Measurements from ENCODE around the gene BCLAF1. TPM values are rescaled to one million over a fixed set of nuclear protein-coding genes. Genes with fewer than 3 reads are reported as not detected.

The BCLAF1 gene
- total RNA-seq, 1 experiment from 2014 or later: 159 TPM

DNA sequence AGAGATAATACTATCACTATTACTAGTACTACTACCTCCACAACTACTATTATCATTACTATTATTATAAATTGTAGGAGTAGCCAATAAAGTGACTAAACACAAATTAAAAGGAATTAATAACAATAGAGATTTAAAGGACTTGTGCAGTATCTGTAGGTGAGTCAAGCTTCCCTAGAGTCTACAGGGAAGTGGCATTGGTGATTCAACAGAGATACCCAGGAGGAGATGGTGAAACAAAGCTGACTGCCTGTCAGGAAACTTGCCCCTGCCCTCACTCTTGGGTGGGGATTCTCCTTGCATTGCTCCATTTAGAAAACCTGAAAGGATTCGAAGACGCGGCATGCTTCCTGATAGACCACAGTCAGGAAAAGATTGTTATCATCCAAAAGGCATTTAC lies 23.3 kb upstream of the BCLAF1 start:
- ChIA-PET RAD21 (ENCODE audit: low non-redundant PET in 1 of 2, low total read pairs in 2 of 2, uncharacterized antibody in 2 of 2, unreplicated experiment in 2 of 2) (no interaction called here), POLR2A (no interaction called here), CTCF (no interaction called here)
- BruUV-seq (replicated peaks): no TSS peak
- Histone ChIP-seq H2AFZ (ENCODE audit: low read depth, low read length, poor library complexity, severe bottlenecking) (no peak overlapping the region), H3K27me3 (ENCODE audit: insufficient read depth, low read length) (no peaks in the 10 kb centered on the region), H3K9me2 (ENCODE audit: insufficient read depth) (no peaks in the 10 kb centered on the region), H3K4me1 (ENCODE audit: control insufficient read depth in 1 of 2, insufficient read depth in 2 of 2, low read length in 2 of 2) (peaks cover 0 to 3% of the 10 kb centered on the region in 2 experiments; a peak in 1 of 4 replicates), H4K20me1 (ENCODE audit: insufficient read depth) (no peaks in the 10 kb centered on the region), H3K36me3 (ENCODE audit: control insufficient read depth in 1 of 2, insufficient read depth in 2 of 2, low read length in 2 of 2) (no peaks in the 10 kb centered on the region), H3K9ac (ENCODE audit: low read length) (no peak overlapping the region), H3K4me3 (replicated peaks in 1 of 2; ENCODE audit: low read depth in 1 of 2, low read length in 2 of 2) (no peak overlapping the region), H3K79me2 (ENCODE audit: insufficient read depth, low read length) (no peaks in the 10 kb centered on the region), H3K9me3 (ENCODE audit: control insufficient read depth in 1 of 2, insufficient read depth in 1 of 2, low read depth in 1 of 2, low read length in 2 of 2) (no peaks in the 10 kb centered on the region), H3K27ac (ENCODE audit: low read depth, low read length) (no peak overlapping the region), H3K4me2 (ENCODE audit: low read length) (no peak overlapping the region)
- intact Hi-C loops (cut with micrococcal nuclease): loop anchor here (10.0 kb wide), 1 partner anchor 778 kb away; no protein-coding TSS in a partner anchor
- TF ChIP-seq CBX3 (IDR thresholded peaks at IDR 0.05; ENCODE audit: low read depth) (no peak), ELF1 (IDR thresholded peaks at IDR 0.05; ENCODE audit: borderline replicate concordance, low read depth) (no peak)
- TF ChIP-seq, protein P1, sequence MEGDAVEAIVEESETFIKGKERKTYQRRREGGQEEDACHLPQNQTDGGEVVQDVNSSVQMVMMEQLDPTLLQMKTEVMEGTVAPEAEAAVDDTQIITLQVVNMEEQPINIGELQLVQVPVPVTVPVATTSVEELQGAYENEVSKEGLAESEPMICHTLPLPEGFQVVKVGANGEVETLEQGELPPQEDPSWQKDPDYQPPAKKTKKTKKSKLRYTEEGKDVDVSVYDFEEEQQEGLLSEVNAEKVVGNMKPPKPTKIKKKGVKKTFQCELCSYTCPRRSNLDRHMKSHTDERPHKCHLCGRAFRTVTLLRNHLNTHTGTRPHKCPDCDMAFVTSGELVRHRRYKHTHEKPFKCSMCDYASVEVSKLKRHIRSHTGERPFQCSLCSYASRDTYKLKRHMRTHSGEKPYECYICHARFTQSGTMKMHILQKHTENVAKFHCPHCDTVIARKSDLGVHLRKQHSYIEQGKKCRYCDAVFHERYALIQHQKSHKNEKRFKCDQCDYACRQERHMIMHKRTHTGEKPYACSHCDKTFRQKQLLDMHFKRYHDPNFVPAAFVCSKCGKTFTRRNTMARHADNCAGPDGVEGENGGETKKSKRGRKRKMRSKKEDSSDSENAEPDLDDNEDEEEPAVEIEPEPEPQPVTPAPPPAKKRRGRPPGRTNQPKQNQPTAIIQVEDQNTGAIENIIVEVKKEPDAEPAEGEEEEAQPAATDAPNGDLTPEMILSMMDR (IDR thresholded peaks at IDR 0.05 in 2 of 3, conservative IDR thresholded peaks at IDR 0.05 in 1 of 3; ENCODE audit: borderline replicate concordance in 1 of 3, insufficient read depth in 1 of 3, low read depth in 2 of 3, low read length in 2 of 3): no peak
- DNase-seq (ENCODE audit: low read depth, low spot score): no peak
- no peak for ATAC-seq

GRCh38 chr6:136309729-136310311 lies 20.2 kb upstream of the BCLAF1 start:
- no peaks in the 10 kb centered on the region for H3K9me3 ChIP-seq (ENCODE audit: control insufficient read depth in 1 of 2, insufficient read depth in 1 of 2, low read depth in 1 of 2, low read length in 2 of 2)
- H3K4me2 ChIP-seq (ENCODE audit: low read length): no peak overlapping the region
- intact Hi-C loops (cut with micrococcal nuclease): loop anchor here (10.0 kb wide), 1 partner anchor 775 kb away; no protein-coding TSS in a partner anchor
- H3K27ac ChIP-seq (ENCODE audit: low read depth, low read length): no peak overlapping the region
- ATAC-seq: no peak
- no peaks in the 10 kb centered on the region for H3K36me3 ChIP-seq (ENCODE audit: control insufficient read depth in 1 of 2, insufficient read depth in 2 of 2, low read length in 2 of 2)
- no peaks in the 10 kb centered on the region for H4K20me1 ChIP-seq (ENCODE audit: insufficient read depth)
- no peaks in the 10 kb centered on the region for H3K27me3 ChIP-seq (ENCODE audit: insufficient read depth, low read length)
- H3K4me3 ChIP-seq (replicated peaks in 1 of 2; ENCODE audit: low read depth in 1 of 2, low read length in 2 of 2): no peak overlapping the region
- H3K9me2 ChIP-seq (ENCODE audit: insufficient read depth): no peaks in the 10 kb centered on the region
- H3K79me2 ChIP-seq (ENCODE audit: insufficient read depth, low read length): no peaks in the 10 kb centered on the region
- H3K4me1 ChIP-seq (ENCODE audit: control insufficient read depth in 1 of 2, insufficient read depth in 2 of 2, low read length in 2 of 2): no peaks in the 10 kb centered on the region
- H3K9ac ChIP-seq (ENCODE audit: low read length): no peak overlapping the region
- RAD21 ChIA-PET (ENCODE audit: low non-redundant PET in 1 of 2, low total read pairs in 2 of 2, uncharacterized antibody in 2 of 2, unreplicated experiment in 2 of 2): no interaction called here
- CTCF ChIA-PET: no interaction called here
- no peak for DNase-seq (ENCODE audit: low read depth, low spot score)
- POLR2A ChIA-PET: interaction anchor here (1.3 kb wide), 1 partner anchor 20 kb away, joined by 4 read pairs; the partner anchor contains the start of gene BCLAF1
- no TSS peak for BruUV-seq (replicated peaks)
- H2AFZ ChIP-seq (ENCODE audit: low read depth, low read length, poor library complexity, severe bottlenecking): no peak overlapping the region
- no peak for TF ChIP-seq YY1 (IDR thresholded peaks at IDR 0.05; ENCODE audit: extremely low read depth, insufficient replicate concordance, low read depth, low read length)
- no peak for TF ChIP-seq ZNF274 (IDR thresholded peaks at IDR 0.05; ENCODE audit: low read depth, low read length)
- TF ChIP-seq, protein P2, sequence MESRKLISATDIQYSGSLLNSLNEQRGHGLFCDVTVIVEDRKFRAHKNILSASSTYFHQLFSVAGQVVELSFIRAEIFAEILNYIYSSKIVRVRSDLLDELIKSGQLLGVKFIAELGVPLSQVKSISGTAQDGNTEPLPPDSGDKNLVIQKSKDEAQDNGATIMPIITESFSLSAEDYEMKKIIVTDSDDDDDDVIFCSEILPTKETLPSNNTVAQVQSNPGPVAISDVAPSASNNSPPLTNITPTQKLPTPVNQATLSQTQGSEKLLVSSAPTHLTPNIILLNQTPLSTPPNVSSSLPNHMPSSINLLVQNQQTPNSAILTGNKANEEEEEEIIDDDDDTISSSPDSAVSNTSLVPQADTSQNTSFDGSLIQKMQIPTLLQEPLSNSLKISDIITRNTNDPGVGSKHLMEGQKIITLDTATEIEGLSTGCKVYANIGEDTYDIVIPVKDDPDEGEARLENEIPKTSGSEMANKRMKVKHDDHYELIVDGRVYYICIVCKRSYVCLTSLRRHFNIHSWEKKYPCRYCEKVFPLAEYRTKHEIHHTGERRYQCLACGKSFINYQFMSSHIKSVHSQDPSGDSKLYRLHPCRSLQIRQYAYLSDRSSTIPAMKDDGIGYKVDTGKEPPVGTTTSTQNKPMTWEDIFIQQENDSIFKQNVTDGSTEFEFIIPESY (IDR thresholded peaks at IDR 0.05; ENCODE audit: extremely low read depth, insufficient replicate concordance, low read length): no peak
- no peak for TF ChIP-seq ELF1 (IDR thresholded peaks at IDR 0.05; ENCODE audit: borderline replicate concordance, low read depth)
- TF ChIP-seq, protein P3, sequence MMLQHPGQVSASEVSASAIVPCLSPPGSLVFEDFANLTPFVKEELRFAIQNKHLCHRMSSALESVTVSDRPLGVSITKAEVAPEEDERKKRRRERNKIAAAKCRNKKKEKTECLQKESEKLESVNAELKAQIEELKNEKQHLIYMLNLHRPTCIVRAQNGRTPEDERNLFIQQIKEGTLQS (IDR thresholded peaks at IDR 0.05): no peak
- no peak for TF ChIP-seq JUND (IDR thresholded peaks at IDR 0.05)
- TF ChIP-seq ZFX (IDR thresholded peaks at IDR 0.05): no peak
- TF ChIP-seq SRF (IDR thresholded peaks at IDR 0.05; ENCODE audit: low read depth): no peak
- TF ChIP-seq CBX3 (IDR thresholded peaks at IDR 0.05; ENCODE audit: low read depth): no peak
- TF ChIP-seq CEBPB (IDR thresholded peaks at IDR 0.05; ENCODE audit: low read depth): no peak
- no peak for TF ChIP-seq RAD21 (IDR thresholded peaks at IDR 0.05; ENCODE audit: low read depth)
- TF ChIP-seq TCF7L2 (IDR thresholded peaks at IDR 0.05; ENCODE audit: borderline replicate concordance, extremely low read depth, insufficient read depth, insufficient read length): no peak
- no peak for TF ChIP-seq EZH2 (IDR thresholded peaks at IDR 0.05)
- TF ChIP-seq SP1 (IDR thresholded peaks at IDR 0.05; ENCODE audit: low read depth): no peak
- TF ChIP-seq, protein P4, sequence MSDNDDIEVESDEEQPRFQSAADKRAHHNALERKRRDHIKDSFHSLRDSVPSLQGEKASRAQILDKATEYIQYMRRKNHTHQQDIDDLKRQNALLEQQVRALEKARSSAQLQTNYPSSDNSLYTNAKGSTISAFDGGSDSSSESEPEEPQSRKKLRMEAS (IDR thresholded peaks at IDR 0.05): no peak
- TF ChIP-seq FOSL1 (IDR thresholded peaks at IDR 0.05; ENCODE audit: low read depth): no peak

Data from HCT116 (cell line).